GM18499 (cell line): Measurements from ENCODE around the gene DQX1.
"Not testable (repeated sequence)": the region's sequence is repeated elsewhere in the genome, so short reads cannot be mapped to it uniquely, and the experiment has no call there.

ENCODE experiments used
- ATAC-seq: cut with Tn5 transposase; IDR thresholded peaks from one replicate; pipeline ENCODE4 v1.9.1; 2021; ENCODE audit warnings: moderate number of reproducible peaks; ENCODE audit not compliant: insufficient read depth, unreplicated experiment

Gene DQX1

GRCh38 chr2:74472086-74472944, 53.7 kb downstream of the DQX1 start, which contains the start of gene MRPL53:
Gene MRPL53, minus strand, starts transcription at chr2:74472680. Its CDS starts 20 bp downstream, at chr2:74472660.
- ATAC-seq: peak; percentile 43

GRCh38 chr2:74471332-74472065, 54.5 kb downstream of the DQX1 start:
- ATAC-seq: no peak

- ATAC-seq: not testable (repeated sequence)
These were observed 55.3 kb downstream of the DQX1 start for GRCh38 chr2:74470742-74471141.
